Heart right ventricle (tissue), 16 donors: ENCODE results near the gene TOMM34. TPM values are rescaled to one million over a fixed set of nuclear protein-coding genes. Genes with fewer than 3 reads are reported as not detected.

Experiments
- ATAC-seq, 8 donors: fragments of 200-7000 bp; cut with Tn5 transposase; one replicate each; pipeline ENCODE4 v1.9.1; 2020; ENCODE audit warnings: mild to moderate bottlenecking in 8 of 8, moderate library complexity in 8 of 8, moderate number of reproducible peaks in 1 of 8
- DNase-seq, 2 donors: peaks; one replicate each; pipeline ENCODE4 v3.0.0-alpha.2; 2020
- H3K27ac ChIP-seq, 10 donors: fragments of 200-600 bp; sonication (generic) in 2 of 10; one replicate each; pipeline versions ENCODE4 v1.5.0 to v1.8.0; 2020 to 2022; ENCODE audit warnings: mild to moderate bottlenecking in 3 of 10
- H3K27me3 ChIP-seq, 7 donors: fragments of 200-600 bp; one replicate each; pipeline ENCODE4 v1.8.0; 2021 to 2022; ENCODE audit warnings: mild to moderate bottlenecking in 2 of 7
- H3K36me3 ChIP-seq, 9 donors: fragments of 200-600 bp; sonication (generic) in 1 of 9; one replicate each; pipeline versions ENCODE4 v1.5.0 to v1.8.0; 2020 to 2022; ENCODE audit warnings: mild to moderate bottlenecking in 2 of 9
- H3K4me1 ChIP-seq, 9 donors: fragments of 200-600 bp; sonication (generic) in 1 of 9; one replicate each; pipeline versions ENCODE4 v1.5.0 to v1.8.0; 2020 to 2022; ENCODE audit warnings: mild to moderate bottlenecking in 4 of 9
- H3K4me3 ChIP-seq, 10 donors: fragments of 200-600 bp; sonication (generic) in 2 of 10; one replicate each; pipeline versions ENCODE4 v1.5.0 to v1.8.0; 2020 to 2022; ENCODE audit warnings: mild to moderate bottlenecking in 7 of 10, moderate library complexity in 2 of 10
- H3K9me3 ChIP-seq, 11 donors: fragments of 200-600 bp in 10 of 11; sonication (generic) in 2 of 11; one replicate each; pipeline versions ENCODE4 v1.5.0 to v1.8.0; 2013 to 2022; ENCODE audit warnings: mild to moderate bottlenecking in 2 of 11, control low read depth in 1 of 11, moderate library complexity in 1 of 11
- WGBS, 2 donors: extraction: QIAGEN DNeasy Blood & Tissue Kit; methylation state at CpG; one replicate each; pipeline ENCODE4 v1.1.7; 2013; ENCODE audit warnings: inconsistent platforms in 1 of 2; 5-methylcytosine and 5-hydroxymethylcytosine counted together
- intact Hi-C, 10 donors: fragments of 100-400 bp; cut with DNase I; formaldehyde crosslinking; loops; one replicate each; pipeline versions ENCODE4 v1.11.1 to v1.14.2; 2022
- polyA plus RNA-seq, 2 donors: library from polyadenylated mRNA; stranded (reverse); fragments of 200-250 nt; gene quantifications; one replicate each; pipeline ENCODE4 v1.2.3, GENCODE V29; 2013
- total RNA-seq, 10 donors: library from RNA; stranded (reverse); fragmentation: NEBNext Ultra II Directional in 3 of 10; extraction: Animal tissue kit (Norgen Biotek cat#: 25700) in 3 of 10; gene quantifications; one replicate each; pipeline versions ENCODE4 v1.2.1 to v1.2.4, GENCODE V29; 2021 to 2023
- TF ChIP-seq, protein P1 (sequence below), 9 donors: fragments of 200-600 bp; sonication (generic) in 2 of 9; IDR thresholded peaks; one replicate each; pipeline versions ENCODE4 v1.5.0 to v1.8.0; 2021 to 2022; ENCODE audit warnings: antibody characterized with exemption in 9 of 9, mild to moderate bottlenecking in 5 of 9, moderate library complexity in 1 of 9
- donor health status: Arrhythmogenic right ventricular cardiomyopathy.
- donor health status: ischemic (EF 13 %, LVEDD 7.1; RV severe dilation, severe dysfunction).
- donor health status: healthy with polysubstance abuse.
- donor health status: DM: no; HTN: yes; CAD: no.
- donor health status: DM: no; HTN: no; CAD: no.
- donor health status: ischemic (EF 25% LVEDD 6.9; RV normal size, moderate dysfunction).
- donor health status: ischemic (EF 25% LVEDD 5.7; RV mildly dilated, moderate dysfunction).
- donor health status: healthy.
- donor health status: DM: yes; HTN: yes; CAD: no.
- donor health status: Ischemic cardiomyopathy.
- donor health status: ischemic (EF 35%, LVEDD 5.7; RV mildly dilated, moderate dysfunction).
- donor health status: nonischemic (EF 11% LVEDD 7.7; RV severe dilation, severe dysfunction).
- donor health status: DM: yes; HTN: yes; CAD: no.
- donor health status: PGD.
- donor health status: ischemic (EF 29% LVEDD 5.4; RV normal size, mild dysfunction).
- donor health status: nonischemic (EF 23%, LVEDD 6.1; RV moderate dilation, normal function).

TOMM34 gene
- total and polyA plus RNA-seq, 12 donors: 3.4 to 21.2 (median 10.3) TPM

DNA sequence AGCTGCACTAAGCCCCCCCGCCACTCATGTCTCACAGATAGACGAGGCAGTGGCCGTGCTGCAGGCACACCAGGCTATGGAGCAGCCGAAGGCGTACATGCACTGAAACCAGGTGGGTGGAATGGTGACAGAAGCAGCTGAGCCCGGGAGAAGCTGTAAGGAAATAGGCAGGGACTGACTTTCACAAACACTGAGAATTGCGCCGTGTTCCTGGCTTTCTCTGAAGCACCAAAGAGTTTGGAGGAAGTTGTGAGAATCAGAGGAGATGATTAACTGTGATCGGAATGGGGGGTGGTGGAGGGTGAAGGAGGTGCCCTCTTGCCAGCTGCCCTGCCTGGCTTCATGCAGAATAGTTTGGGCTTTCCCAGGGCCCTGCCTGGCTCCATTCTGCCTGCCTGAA, 21.6 kb downstream of the TOMM34 start:
- H3K27ac ChIP-seq: peak overlapping the region in 2 of 10 donors; percentile 26 to 31
- ATAC-seq (no peak), DNase-seq (no peak)
- WGBS, 2 donors: 74 to 78% methylated on average over 9 of the region's 9 CpGs
- H3K36me3 ChIP-seq: peaks cover 0 to 79% (median 13%) of the 10 kb centered on the region in 9 donors
- TF ChIP-seq, protein P1, sequence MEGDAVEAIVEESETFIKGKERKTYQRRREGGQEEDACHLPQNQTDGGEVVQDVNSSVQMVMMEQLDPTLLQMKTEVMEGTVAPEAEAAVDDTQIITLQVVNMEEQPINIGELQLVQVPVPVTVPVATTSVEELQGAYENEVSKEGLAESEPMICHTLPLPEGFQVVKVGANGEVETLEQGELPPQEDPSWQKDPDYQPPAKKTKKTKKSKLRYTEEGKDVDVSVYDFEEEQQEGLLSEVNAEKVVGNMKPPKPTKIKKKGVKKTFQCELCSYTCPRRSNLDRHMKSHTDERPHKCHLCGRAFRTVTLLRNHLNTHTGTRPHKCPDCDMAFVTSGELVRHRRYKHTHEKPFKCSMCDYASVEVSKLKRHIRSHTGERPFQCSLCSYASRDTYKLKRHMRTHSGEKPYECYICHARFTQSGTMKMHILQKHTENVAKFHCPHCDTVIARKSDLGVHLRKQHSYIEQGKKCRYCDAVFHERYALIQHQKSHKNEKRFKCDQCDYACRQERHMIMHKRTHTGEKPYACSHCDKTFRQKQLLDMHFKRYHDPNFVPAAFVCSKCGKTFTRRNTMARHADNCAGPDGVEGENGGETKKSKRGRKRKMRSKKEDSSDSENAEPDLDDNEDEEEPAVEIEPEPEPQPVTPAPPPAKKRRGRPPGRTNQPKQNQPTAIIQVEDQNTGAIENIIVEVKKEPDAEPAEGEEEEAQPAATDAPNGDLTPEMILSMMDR (IDR thresholded peaks at IDR 0.05): no peak
- H3K27me3 ChIP-seq: no peaks in the 10 kb centered on the region
- no peaks in the 10 kb centered on the region for H3K9me3 ChIP-seq
- intact Hi-C loops: no loop called here
- H3K4me1 ChIP-seq: peaks cover 0 to 4% (median 0%) of the 10 kb centered on the region in 9 donors
- no peak overlapping the region for H3K4me3 ChIP-seq

DNA sequence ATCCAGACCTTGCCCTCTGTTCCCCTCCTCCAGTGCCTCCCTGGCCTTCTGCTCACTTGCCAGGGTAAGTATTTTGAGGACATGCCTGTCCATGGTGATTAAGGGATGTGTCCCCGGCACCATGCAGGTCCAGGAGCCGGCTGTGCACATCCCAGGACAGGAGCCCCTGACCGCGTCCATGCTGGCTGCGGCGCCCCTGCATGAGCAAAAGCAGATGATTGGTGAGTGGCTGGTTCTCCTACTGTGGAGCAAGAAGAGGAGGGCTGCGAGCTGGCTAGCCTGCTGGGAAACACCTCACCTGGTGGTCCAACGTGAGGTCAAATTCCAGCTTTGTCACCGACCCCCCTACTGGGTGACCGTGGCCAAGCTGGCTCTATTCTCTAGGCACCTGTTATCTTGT, 23.7 kb downstream of the TOMM34 start:
- DNase-seq: no peak
- H3K4me3 ChIP-seq: no peak overlapping the region
- peaks cover 0 to 74% (median 0%) of the 10 kb centered on the region in 9 donors for H3K36me3 ChIP-seq
- TF ChIP-seq, protein P1 (IDR thresholded peaks at IDR 0.05): no peak
- no peaks in the 10 kb centered on the region for H3K27me3 ChIP-seq
- H3K27ac ChIP-seq: no peak overlapping the region
- no peak for ATAC-seq
- intact Hi-C loops: no loop called here
- peaks cover 0 to 4% (median 0%) of the 10 kb centered on the region in 9 donors for H3K4me1 ChIP-seq
- H3K9me3 ChIP-seq: no peaks in the 10 kb centered on the region
- 92 to 96% methylated on average over 10 of the region's 10 CpGs for WGBS, 2 donors

DNA sequence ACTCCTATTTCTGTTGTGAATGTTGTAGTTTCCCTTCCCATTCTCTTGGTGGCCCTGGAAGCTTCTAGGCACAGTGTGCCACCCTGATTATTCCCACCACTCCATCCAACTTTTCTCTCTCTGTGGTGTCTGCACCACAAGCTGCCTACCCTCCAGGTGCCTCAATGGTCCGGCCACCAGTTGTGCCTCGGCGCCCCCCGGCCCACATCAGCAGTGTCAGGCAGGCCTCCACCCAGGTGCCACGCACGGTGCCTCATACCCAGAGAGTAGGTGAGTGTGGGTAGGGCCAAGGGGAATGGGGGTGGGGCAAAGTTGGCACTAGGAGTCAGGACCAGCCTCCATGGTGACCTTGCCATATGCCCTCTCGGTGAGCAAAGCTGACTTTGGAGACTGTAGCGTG, 27.3 kb downstream of the TOMM34 start:
- Histone ChIP-seq H3K27me3 (no peaks in the 10 kb centered on the region), H3K27ac (no peak overlapping the region), H3K36me3 (peaks cover 0 to 47% (median 0%) of the 10 kb centered on the region in 9 donors), H3K4me3 (no peak overlapping the region), H3K9me3 (no peaks in the 10 kb centered on the region), H3K4me1 (no peaks in the 10 kb centered on the region)
- 97 to 98% methylated on average over 8 of the region's 8 CpGs for WGBS, 2 donors
- no peak for ATAC-seq
- TF ChIP-seq, protein P1 (IDR thresholded peaks at IDR 0.05): no peak
- DNase-seq: no peak
- intact Hi-C loops: no loop called here

DNA sequence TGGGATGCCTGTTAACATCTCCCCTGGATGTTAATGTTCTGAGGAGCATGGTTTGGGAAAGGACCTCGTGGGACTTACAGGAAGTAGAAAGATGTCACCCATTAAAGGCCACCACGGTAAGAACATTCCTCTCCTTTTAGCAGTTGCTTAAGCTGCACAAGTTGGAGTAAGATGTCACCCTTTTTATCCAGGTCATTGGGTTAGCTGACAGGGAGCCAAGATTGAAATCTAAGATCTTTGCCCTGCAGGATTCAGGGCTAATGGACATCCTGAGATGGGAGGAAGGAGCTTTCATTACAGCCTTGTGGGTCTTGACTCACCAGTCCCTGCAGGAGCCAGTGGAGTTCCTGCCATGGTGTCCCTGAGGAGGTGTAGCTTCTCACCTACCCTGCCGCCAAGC, 28.3 kb downstream of the TOMM34 start:
- ATAC-seq (no peak), DNase-seq (no peak)
- Histone ChIP-seq H3K4me3 (no peak overlapping the region), H3K9me3 (no peaks in the 10 kb centered on the region), H3K36me3 (peaks cover 0 to 45% (median 0%) of the 10 kb centered on the region in 9 donors), H3K27me3 (no peaks in the 10 kb centered on the region), H3K4me1 (no peaks in the 10 kb centered on the region), H3K27ac (no peak overlapping the region)
- TF ChIP-seq, protein P1 (IDR thresholded peaks at IDR 0.05): no peak
- intact Hi-C loops: no loop called here
- WGBS, 2 donors: 83% methylated on average over 3 of the region's 3 CpGs
